GM21576 (cell line): ENCODE results near the gene ATXN7L3B.

Source experiments
- ATAC-seq: cut with Tn5 transposase; IDR thresholded peaks from one replicate; pipeline ENCODE4 v1.9.1; 2021; ENCODE audit warnings: mild to moderate bottlenecking, moderate library complexity; ENCODE audit not compliant: unreplicated experiment

ATXN7L3B gene

DNA sequence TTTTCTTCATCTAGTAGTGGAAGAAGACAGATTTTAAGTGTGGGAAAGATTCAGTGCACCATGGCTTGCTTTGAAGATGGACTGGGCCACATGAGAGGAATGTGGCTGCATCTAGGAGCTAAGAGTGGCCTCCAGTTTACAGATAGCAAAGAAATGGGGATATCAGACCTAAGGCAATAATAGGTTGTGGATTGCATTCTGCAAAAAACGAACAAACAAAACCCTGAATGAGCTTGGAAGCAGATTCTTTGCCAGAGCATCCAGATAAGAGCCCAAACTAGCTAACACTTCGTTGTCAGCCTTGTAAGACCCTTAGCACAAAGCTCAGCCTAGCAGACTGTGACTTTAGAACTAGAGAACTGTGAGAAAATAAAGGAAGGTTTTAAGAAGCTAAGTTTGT is 9.6 kb downstream of the ATXN7L3B start:
- ATAC-seq: no peak

DNA sequence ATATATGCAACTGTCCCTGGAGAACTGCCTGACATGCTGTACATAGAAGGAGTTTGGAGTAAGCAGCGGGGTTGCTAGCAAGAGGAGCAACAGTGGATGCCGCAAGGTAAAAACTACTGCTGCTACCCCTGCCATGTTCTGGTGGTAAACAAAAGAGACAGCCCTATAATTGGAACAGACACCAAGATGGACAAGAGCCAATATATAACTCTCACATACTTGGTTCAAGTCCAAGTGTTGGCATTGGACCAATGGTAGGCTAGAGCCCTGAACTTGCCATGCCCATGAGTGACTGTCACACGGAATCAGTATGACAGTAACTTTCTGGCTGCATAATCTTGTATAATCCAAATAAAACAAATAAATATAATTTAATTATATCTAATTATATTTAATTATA is 13.7 kb downstream of the ATXN7L3B start:
- no peak for ATAC-seq

DNA sequence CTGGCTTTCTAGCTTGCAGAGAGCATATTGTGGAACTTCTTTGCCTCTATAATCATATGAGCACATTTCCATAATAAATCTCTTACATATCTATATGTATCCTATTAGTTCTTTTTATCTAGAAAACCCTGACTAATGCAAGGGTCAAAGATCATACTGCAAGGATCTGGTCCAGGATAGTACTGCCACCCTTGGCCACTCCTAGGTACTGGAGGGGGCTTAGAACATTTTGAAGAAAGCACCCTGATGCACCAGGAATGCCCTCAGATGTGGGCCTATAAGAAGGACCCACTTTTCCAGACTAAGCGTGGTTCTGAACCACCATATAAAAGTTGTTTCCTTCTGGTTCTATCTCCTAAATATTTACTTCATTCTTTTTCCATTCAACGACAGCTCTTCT is 14.6 kb downstream of the ATXN7L3B start:
- ATAC-seq: no peak

DNA sequence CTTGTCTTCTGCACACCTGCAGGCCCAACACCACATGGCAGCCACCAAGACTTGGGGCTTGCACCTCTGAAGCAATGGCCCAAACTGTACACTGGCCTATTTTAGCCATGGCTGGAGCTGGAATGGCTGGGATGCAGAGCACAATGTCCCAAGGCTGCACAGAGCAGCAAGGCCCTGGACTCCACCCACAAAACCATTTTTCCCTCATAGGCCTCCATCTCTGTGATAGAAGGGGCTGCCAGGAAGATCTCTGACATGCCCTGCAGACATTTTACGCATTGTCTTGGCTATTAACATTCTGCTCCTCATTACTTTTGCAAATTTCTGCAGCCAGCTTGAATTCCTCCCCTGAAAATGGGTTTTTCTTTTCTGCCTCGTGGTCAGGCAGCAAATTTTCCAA is 22.1 kb downstream of the ATXN7L3B start:
- ATAC-seq: no peak

GRCh38 chr12:74563927-74564326 is 26.3 kb downstream of the ATXN7L3B start:
- no peak for ATAC-seq

DNA sequence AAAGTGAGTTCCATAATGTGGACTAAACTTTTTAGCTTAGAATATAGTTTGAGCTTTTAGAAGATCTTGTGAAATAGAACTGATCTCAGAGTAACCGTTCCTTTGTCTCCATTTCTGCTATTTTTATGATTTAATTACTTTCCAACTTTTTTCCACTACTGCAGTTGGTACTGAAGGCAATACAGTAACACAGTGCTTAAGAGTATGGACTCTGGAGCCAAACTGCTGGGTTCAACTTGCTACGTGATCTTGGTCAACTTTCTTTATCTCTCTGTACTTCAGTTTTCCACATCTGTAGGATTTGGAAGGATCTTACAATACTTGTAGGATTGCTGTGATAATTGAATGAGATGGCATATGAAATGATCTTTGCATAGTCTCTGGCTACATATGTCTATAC is 40.9 kb downstream of the ATXN7L3B start:
- no peak for ATAC-seq

- no peak for ATAC-seq
These were observed 41.8 kb downstream of the ATXN7L3B start for GRCh38 chr12:74579446-74579845.

GRCh38 chr12:74579981-74580380 is 42.3 kb downstream of the ATXN7L3B start:
- ATAC-seq: no peak

GRCh38 chr12:74581439-74581838 is 43.8 kb downstream of the ATXN7L3B start:
- ATAC-seq: no peak

DNA sequence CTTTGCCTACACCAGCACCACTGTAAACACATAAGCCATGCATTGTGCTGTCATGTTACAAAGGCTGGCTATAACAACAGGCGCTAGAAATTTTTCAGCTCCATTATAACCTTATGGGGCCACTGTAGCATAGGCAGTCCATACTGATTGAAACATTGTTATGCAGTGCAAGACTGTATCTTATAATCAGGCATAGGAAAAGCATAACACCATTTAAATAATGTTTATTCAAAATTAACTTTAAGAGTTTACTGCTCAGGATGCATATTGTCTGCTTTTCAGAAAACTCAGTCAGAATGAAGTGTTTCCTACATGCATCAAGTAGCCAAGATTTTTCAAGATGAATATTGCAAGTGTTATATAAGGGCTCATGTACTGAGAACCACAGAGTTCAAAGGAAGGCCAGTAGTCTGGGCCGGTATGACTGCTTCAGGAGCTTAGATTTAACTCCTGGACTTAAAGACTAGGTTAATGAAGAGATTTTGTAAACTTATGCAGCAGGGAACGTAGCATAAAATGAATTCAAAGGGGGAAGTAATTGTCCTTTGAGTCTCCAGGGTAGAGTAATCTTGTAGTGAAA is 46.9 kb downstream of the ATXN7L3B start:
- ATAC-seq: no peak

GRCh38 chr12:74586251-74586650 is 48.6 kb downstream of the ATXN7L3B start:
- ATAC-seq: no peak
